ENCODE measurements around the gene HOXB4. TPM values are rescaled to one million over a fixed set of nuclear protein-coding genes. Genes with fewer than 3 reads are reported as not detected.

HOXB4 gene
- total RNA-seq, 1 experiment from 2014 or later = 4.3 TPM

- peaks cover 15% of the 10 kb centered on the region for H3K4me1 ChIP-seq (ENCODE audit: low read length)
- no peak overlapping the region for H3K4me2 ChIP-seq (ENCODE audit: low read depth, low read length, poor library complexity, severe bottlenecking)
- H3K4me3 ChIP-seq (ENCODE audit: low read length) = no peak overlapping the region
- no peak overlapping the region for H3K27ac ChIP-seq (ENCODE audit: low read length)
- H3K79me2 ChIP-seq (ENCODE audit: low read length) = no peaks in the 10 kb centered on the region
- H3K9me2 ChIP-seq (replicated peaks; ENCODE audit: insufficient read depth, low read length) = no peaks in the 10 kb centered on the region
- DNase-seq = no peak
- peaks cover 4% of the 10 kb centered on the region; the same call in 1 of the 2 replicates for H3K27me3 ChIP-seq (ENCODE audit: low read length)
- H2AFZ ChIP-seq (ENCODE audit: low read length) = no peak overlapping the region
- no peaks in the 10 kb centered on the region for H3K9me3 ChIP-seq (ENCODE audit: low read length)
- H3K9ac ChIP-seq (ENCODE audit: low read length) = no peak overlapping the region
- H3K36me3 ChIP-seq (ENCODE audit: insufficient read depth, low read length) = no peaks in the 10 kb centered on the region
- H4K20me1 ChIP-seq (ENCODE audit: insufficient read depth, low read depth, low read length) = no peaks in the 10 kb centered on the region
Observed at GRCh38 chr17:48588528-48588927, 10.4 kb upstream of the HOXB4 start.

GRCh38 chr17:48588074-48588415, 9.9 kb upstream of the HOXB4 start:
- H3K27me3 ChIP-seq (ENCODE audit: low read length) = peaks cover 4% of the 10 kb centered on the region; the same call in 1 of the 2 replicates
- no peak overlapping the region for H3K9ac ChIP-seq (ENCODE audit: low read length)
- no peaks in the 10 kb centered on the region for H3K9me3 ChIP-seq (ENCODE audit: low read length)
- no peak for DNase-seq
- H3K36me3 ChIP-seq (ENCODE audit: insufficient read depth, low read length) = no peaks in the 10 kb centered on the region
- H2AFZ ChIP-seq (ENCODE audit: low read length) = no peak overlapping the region
- no peak overlapping the region for H3K4me3 ChIP-seq (ENCODE audit: low read length)
- H3K4me2 ChIP-seq (ENCODE audit: low read depth, low read length, poor library complexity, severe bottlenecking) = no peak overlapping the region
- H3K79me2 ChIP-seq (ENCODE audit: low read length) = no peaks in the 10 kb centered on the region
- no peaks in the 10 kb centered on the region for H3K9me2 ChIP-seq (replicated peaks; ENCODE audit: insufficient read depth, low read length)
- H3K27ac ChIP-seq (ENCODE audit: low read length) = no peak overlapping the region
- peaks cover 15% of the 10 kb centered on the region for H3K4me1 ChIP-seq (ENCODE audit: low read length)
- no peaks in the 10 kb centered on the region for H4K20me1 ChIP-seq (ENCODE audit: insufficient read depth, low read depth, low read length)

GRCh38 chr17:48587276-48588073, 9.3 kb upstream of the HOXB4 start:
- DNase-seq = no peak
- Histone ChIP-seq H3K4me1 (ENCODE audit: low read length) (peaks cover 15% of the 10 kb centered on the region), H3K4me3 (ENCODE audit: low read length) (no peak overlapping the region), H3K79me2 (ENCODE audit: low read length) (no peaks in the 10 kb centered on the region), H3K9me3 (ENCODE audit: low read length) (no peaks in the 10 kb centered on the region), H3K4me2 (ENCODE audit: low read depth, low read length, poor library complexity, severe bottlenecking) (no peak overlapping the region), H3K27me3 (ENCODE audit: low read length) (peaks cover 4% of the 10 kb centered on the region; the same call in 1 of the 2 replicates), H4K20me1 (ENCODE audit: insufficient read depth, low read depth, low read length) (no peaks in the 10 kb centered on the region), H3K27ac (ENCODE audit: low read length) (no peak overlapping the region), H2AFZ (ENCODE audit: low read length) (no peak overlapping the region), H3K9ac (ENCODE audit: low read length) (no peak overlapping the region), H3K36me3 (ENCODE audit: insufficient read depth, low read length) (no peaks in the 10 kb centered on the region), H3K9me2 (replicated peaks; ENCODE audit: insufficient read depth, low read length) (no peaks in the 10 kb centered on the region)

- no peaks in the 10 kb centered on the region for H3K9me3 ChIP-seq (ENCODE audit: low read length)
- H3K27me3 ChIP-seq (ENCODE audit: low read length) = peaks cover 4% of the 10 kb centered on the region; the same call in 1 of the 2 replicates
- peaks cover 19% of the 10 kb centered on the region for H3K4me1 ChIP-seq (ENCODE audit: low read length)
- H3K9me2 ChIP-seq (replicated peaks; ENCODE audit: insufficient read depth, low read length) = no peaks in the 10 kb centered on the region
- H3K36me3 ChIP-seq (ENCODE audit: insufficient read depth, low read length) = no peaks in the 10 kb centered on the region
- DNase-seq = no peak
- peak overlapping the region; percentile 59 for H3K9ac ChIP-seq (ENCODE audit: low read length)
- no peaks in the 10 kb centered on the region for H3K79me2 ChIP-seq (ENCODE audit: low read length)
- H2AFZ ChIP-seq (ENCODE audit: low read length) = peak overlapping the region; percentile 86; the same call in 1 of the 2 replicates
- no peak overlapping the region for H3K27ac ChIP-seq (ENCODE audit: low read length)
- peak overlapping the region; percentile 80 for H3K4me2 ChIP-seq (ENCODE audit: low read depth, low read length, poor library complexity, severe bottlenecking)
- peak overlapping the region; percentile 68; the same call in 1 of the 2 replicates for H3K4me3 ChIP-seq (ENCODE audit: low read length)
- no peaks in the 10 kb centered on the region for H4K20me1 ChIP-seq (ENCODE audit: insufficient read depth, low read depth, low read length)
Observed at GRCh38 chr17:48586355-48587258, 8.5 kb upstream of the HOXB4 start.

- H3K4me3 ChIP-seq (ENCODE audit: low read length) = no peak overlapping the region
- no peaks in the 10 kb centered on the region for H3K36me3 ChIP-seq (ENCODE audit: insufficient read depth, low read length)
- no peak for DNase-seq
- H3K27ac ChIP-seq (ENCODE audit: low read length) = no peak overlapping the region
- H2AFZ ChIP-seq (ENCODE audit: low read length) = no peak overlapping the region
- H3K27me3 ChIP-seq (ENCODE audit: low read length) = peaks cover 4% of the 10 kb centered on the region; the same call in 1 of the 2 replicates
- no peaks in the 10 kb centered on the region for H4K20me1 ChIP-seq (ENCODE audit: insufficient read depth, low read depth, low read length)
- no peaks in the 10 kb centered on the region for H3K79me2 ChIP-seq (ENCODE audit: low read length)
- H3K9ac ChIP-seq (ENCODE audit: low read length) = no peak overlapping the region
- H3K9me2 ChIP-seq (replicated peaks; ENCODE audit: insufficient read depth, low read length) = no peaks in the 10 kb centered on the region
- peaks cover 21% of the 10 kb centered on the region for H3K4me1 ChIP-seq (ENCODE audit: low read length)
- H3K4me2 ChIP-seq (ENCODE audit: low read depth, low read length, poor library complexity, severe bottlenecking) = no peak overlapping the region
- H3K9me3 ChIP-seq (ENCODE audit: low read length) = no peaks in the 10 kb centered on the region
Observed at GRCh38 chr17:48584223-48584741, 6.1 kb upstream of the HOXB4 start.

- H3K4me2 ChIP-seq (ENCODE audit: low read depth, low read length, poor library complexity, severe bottlenecking) = no peak overlapping the region
- no peaks in the 10 kb centered on the region for H3K9me3 ChIP-seq (ENCODE audit: low read length)
- no peak for DNase-seq
- H2AFZ ChIP-seq (ENCODE audit: low read length) = no peak overlapping the region
- H3K27me3 ChIP-seq (ENCODE audit: low read length) = peaks cover 4% of the 10 kb centered on the region; the same call in 1 of the 2 replicates
- no peaks in the 10 kb centered on the region for H3K36me3 ChIP-seq (ENCODE audit: insufficient read depth, low read length)
- no peaks in the 10 kb centered on the region for H3K79me2 ChIP-seq (ENCODE audit: low read length)
- no peak overlapping the region for H3K4me3 ChIP-seq (ENCODE audit: low read length)
- H3K9me2 ChIP-seq (replicated peaks; ENCODE audit: insufficient read depth, low read length) = no peaks in the 10 kb centered on the region
- no peaks in the 10 kb centered on the region for H4K20me1 ChIP-seq (ENCODE audit: insufficient read depth, low read depth, low read length)
- no peak overlapping the region for H3K9ac ChIP-seq (ENCODE audit: low read length)
- no peak overlapping the region for H3K27ac ChIP-seq (ENCODE audit: low read length)
- H3K4me1 ChIP-seq (ENCODE audit: low read length) = peaks cover 26% of the 10 kb centered on the region
Observed at GRCh38 chr17:48583708-48584222, 5.6 kb upstream of the HOXB4 start.

- H3K9me3 ChIP-seq (ENCODE audit: low read length) = no peaks in the 10 kb centered on the region
- DNase-seq = no peak
- peaks cover 4% of the 10 kb centered on the region; the same call in 1 of the 2 replicates for H3K27me3 ChIP-seq (ENCODE audit: low read length)
- no peaks in the 10 kb centered on the region for H3K9me2 ChIP-seq (replicated peaks; ENCODE audit: insufficient read depth, low read length)
- H3K4me2 ChIP-seq (ENCODE audit: low read depth, low read length, poor library complexity, severe bottlenecking) = no peak overlapping the region
- no peak overlapping the region for H3K27ac ChIP-seq (ENCODE audit: low read length)
- H3K4me3 ChIP-seq (ENCODE audit: low read length) = no peak overlapping the region
- no peaks in the 10 kb centered on the region; the same call in 1 of the 2 replicates for H3K79me2 ChIP-seq (ENCODE audit: low read length)
- no peak overlapping the region for H2AFZ ChIP-seq (ENCODE audit: low read length)
- no peaks in the 10 kb centered on the region for H4K20me1 ChIP-seq (ENCODE audit: insufficient read depth, low read depth, low read length)
- H3K9ac ChIP-seq (ENCODE audit: low read length) = no peak overlapping the region
- H3K4me1 ChIP-seq (ENCODE audit: low read length) = peaks cover 29% of the 10 kb centered on the region
- H3K36me3 ChIP-seq (ENCODE audit: insufficient read depth, low read length) = no peaks in the 10 kb centered on the region
Observed at GRCh38 chr17:48582750-48583069, 4.6 kb upstream of the HOXB4 start.

All from Karpas-422 (cell line).